ENCODE data around the gene DENND1A. TPM values are rescaled to one million over a fixed set of nuclear protein-coding genes. Genes with fewer than 3 reads are reported as not detected.

The DENND1A gene
- total and polyA plus RNA-seq, 2 experiments from 2014 or later: 13.1 to 28.7 TPM

- Histone ChIP-seq H3K36me3 (ENCODE audit: insufficient read depth) (no peaks in the 10 kb centered on the region), H3K4me3 (no peak overlapping the region), H2AFZ (no peak overlapping the region), H3F3A (replicated peaks; ENCODE audit: low read depth) (no peaks in the 10 kb centered on the region), H3K4me1 (ENCODE audit: insufficient read depth) (peaks cover 4% of the 10 kb centered on the region; the same call in 1 of the 2 replicates), H3K79me2 (replicated peaks; ENCODE audit: insufficient read depth) (no peaks in the 10 kb centered on the region; the same call in 1 of the 2 replicates), H3K9me2 (ENCODE audit: insufficient read depth) (no peaks in the 10 kb centered on the region), H3K27me3 (ENCODE audit: insufficient read depth) (no peaks in the 10 kb centered on the region), H3K4me2 (no peak overlapping the region), H3K27ac (ENCODE audit: low read depth) (no peak overlapping the region; the same call in 1 of the 2 replicates), H4K20me1 (replicated peaks; ENCODE audit: insufficient read depth) (no peaks in the 10 kb centered on the region)
- peak; percentile 65 for DNase-seq (ENCODE audit: low spot score)
- H3K27me3 Mint-ChIP-seq (ENCODE audit: insufficient read depth, low read depth, poor library complexity): peaks cover 2% of the 10 kb centered on the region
- peaks cover 21% of the 10 kb centered on the region for H3K4me1 Mint-ChIP-seq
- peak; percentile 75 for ATAC-seq
- H3K9me3 Mint-ChIP-seq: peaks cover 23% of the 10 kb centered on the region
- H3K27ac Mint-ChIP-seq: no peak overlapping the region
- TF ChIP-seq CTCF (conservative IDR thresholded peaks at IDR 0.05; ENCODE audit: low read depth in 2 of 2) (peak in 1 of 2 experiments; percentile 34; a peak in 1 of 4 replicates), CREB1 (CRISPR knock-in tag; IDR thresholded peaks at IDR 0.05; ENCODE audit: low read depth) (0 out of 2 replicates have a peak, but pooled peaks have one; percentile 46)
- TF ChIP-seq, protein P1, sequence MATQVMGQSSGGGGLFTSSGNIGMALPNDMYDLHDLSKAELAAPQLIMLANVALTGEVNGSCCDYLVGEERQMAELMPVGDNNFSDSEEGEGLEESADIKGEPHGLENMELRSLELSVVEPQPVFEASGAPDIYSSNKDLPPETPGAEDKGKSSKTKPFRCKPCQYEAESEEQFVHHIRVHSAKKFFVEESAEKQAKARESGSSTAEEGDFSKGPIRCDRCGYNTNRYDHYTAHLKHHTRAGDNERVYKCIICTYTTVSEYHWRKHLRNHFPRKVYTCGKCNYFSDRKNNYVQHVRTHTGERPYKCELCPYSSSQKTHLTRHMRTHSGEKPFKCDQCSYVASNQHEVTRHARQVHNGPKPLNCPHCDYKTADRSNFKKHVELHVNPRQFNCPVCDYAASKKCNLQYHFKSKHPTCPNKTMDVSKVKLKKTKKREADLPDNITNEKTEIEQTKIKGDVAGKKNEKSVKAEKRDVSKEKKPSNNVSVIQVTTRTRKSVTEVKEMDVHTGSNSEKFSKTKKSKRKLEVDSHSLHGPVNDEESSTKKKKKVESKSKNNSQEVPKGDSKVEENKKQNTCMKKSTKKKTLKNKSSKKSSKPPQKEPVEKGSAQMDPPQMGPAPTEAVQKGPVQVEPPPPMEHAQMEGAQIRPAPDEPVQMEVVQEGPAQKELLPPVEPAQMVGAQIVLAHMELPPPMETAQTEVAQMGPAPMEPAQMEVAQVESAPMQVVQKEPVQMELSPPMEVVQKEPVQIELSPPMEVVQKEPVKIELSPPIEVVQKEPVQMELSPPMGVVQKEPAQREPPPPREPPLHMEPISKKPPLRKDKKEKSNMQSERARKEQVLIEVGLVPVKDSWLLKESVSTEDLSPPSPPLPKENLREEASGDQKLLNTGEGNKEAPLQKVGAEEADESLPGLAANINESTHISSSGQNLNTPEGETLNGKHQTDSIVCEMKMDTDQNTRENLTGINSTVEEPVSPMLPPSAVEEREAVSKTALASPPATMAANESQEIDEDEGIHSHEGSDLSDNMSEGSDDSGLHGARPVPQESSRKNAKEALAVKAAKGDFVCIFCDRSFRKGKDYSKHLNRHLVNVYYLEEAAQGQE (IDR thresholded peaks at IDR 0.05; ENCODE audit: unreplicated experiment): no peak
- H3K4me3 Mint-ChIP-seq: no peak overlapping the region
- peaks cover 27% of the 10 kb centered on the region for H3K36me3 Mint-ChIP-seq (ENCODE audit: low read depth)
These were observed 104.4 kb downstream of the DENND1A start for GRCh38 chr9:123825342-123826060.

GRCh38 chr9:123823194-123823947 lies 106.6 kb downstream of the DENND1A start:
- H3K27ac ChIP-seq (ENCODE audit: low read depth): no peak overlapping the region
- no peak overlapping the region for H3K4me3 Mint-ChIP-seq
- H3K27me3 ChIP-seq (ENCODE audit: insufficient read depth): no peaks in the 10 kb centered on the region
- DNase-seq (ENCODE audit: low spot score) (peak; percentile 23), ATAC-seq (peak; percentile 73)
- H3K79me2 ChIP-seq (replicated peaks; ENCODE audit: insufficient read depth): no peaks in the 10 kb centered on the region; the same call in 1 of the 2 replicates
- H4K20me1 ChIP-seq (replicated peaks; ENCODE audit: insufficient read depth): no peaks in the 10 kb centered on the region
- H3K4me1 ChIP-seq (ENCODE audit: insufficient read depth): peaks cover 4% of the 10 kb centered on the region; the same call in 1 of the 2 replicates
- H3F3A ChIP-seq (replicated peaks; ENCODE audit: low read depth): no peaks in the 10 kb centered on the region
- peaks cover 6% of the 10 kb centered on the region for H3K9me3 Mint-ChIP-seq
- peaks cover 27% of the 10 kb centered on the region for H3K4me1 Mint-ChIP-seq
- H3K36me3 ChIP-seq (ENCODE audit: insufficient read depth): no peaks in the 10 kb centered on the region
- peaks cover 2% of the 10 kb centered on the region for H3K27me3 Mint-ChIP-seq (ENCODE audit: insufficient read depth, low read depth, poor library complexity)
- peaks cover 10% of the 10 kb centered on the region for H3K36me3 Mint-ChIP-seq (ENCODE audit: low read depth)
- no peaks in the 10 kb centered on the region for H3K9me2 ChIP-seq (ENCODE audit: insufficient read depth)
- H2AFZ ChIP-seq: no peak overlapping the region
- H3K4me2 ChIP-seq: 0 out of 2 replicates have a peak overlapping the region, but pooled peaks have one; percentile 13
- no peak overlapping the region for H3K4me3 ChIP-seq
- TF ChIP-seq ZNF331 (CRISPR knock-in tag; IDR thresholded peaks at IDR 0.05; ENCODE audit: low read depth) (no peak), POLR2AphosphoS5 (IDR thresholded peaks at IDR 0.05; ENCODE audit: low read depth) (no peak), ZNF114 (CRISPR knock-in tag; IDR thresholded peaks at IDR 0.05) (no peak), EZH2 (IDR thresholded peaks at IDR 0.05; ENCODE audit: low read depth, unreplicated experiment) (no peak), STAT1 (IDR thresholded peaks at IDR 0.05; ENCODE audit: unreplicated experiment) (no peak)
- TF ChIP-seq, protein P2, sequence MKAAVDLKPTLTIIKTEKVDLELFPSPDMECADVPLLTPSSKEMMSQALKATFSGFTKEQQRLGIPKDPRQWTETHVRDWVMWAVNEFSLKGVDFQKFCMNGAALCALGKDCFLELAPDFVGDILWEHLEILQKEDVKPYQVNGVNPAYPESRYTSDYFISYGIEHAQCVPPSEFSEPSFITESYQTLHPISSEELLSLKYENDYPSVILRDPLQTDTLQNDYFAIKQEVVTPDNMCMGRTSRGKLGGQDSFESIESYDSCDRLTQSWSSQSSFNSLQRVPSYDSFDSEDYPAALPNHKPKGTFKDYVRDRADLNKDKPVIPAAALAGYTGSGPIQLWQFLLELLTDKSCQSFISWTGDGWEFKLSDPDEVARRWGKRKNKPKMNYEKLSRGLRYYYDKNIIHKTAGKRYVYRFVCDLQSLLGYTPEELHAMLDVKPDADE (IDR thresholded peaks at IDR 0.05): no peak
- 0 out of 2 replicates have a peak overlapping the region, but pooled peaks have one; percentile 18 for H3K27ac Mint-ChIP-seq
